GM12878 (cell line): ENCODE results near the gene ANGPTL4. TPM values are rescaled to one million over a fixed set of nuclear protein-coding genes. Genes with fewer than 3 reads are reported as not detected.

Experiments
- ATAC-seq: fragments of 200-7000 bp; cut with Tn5 transposase; 3 replicates; pipeline ENCODE4 v1.9.1; 2020; ENCODE audit warnings: mild to moderate bottlenecking, moderate library complexity
- BruUV-seq: library from RNA; stranded (reverse); fragments of 400-500 nt; replicated peaks from 2 replicates; lab custom pipeline; 2021; lab: Mats Ljungman, UMichigan
- CTCF ChIA-PET: fragments of 300-600 bp; sonication (Branson Sonifier 250); formaldehyde crosslinking; extraction: SDS; loops from one replicate; lab custom pipeline; 2021; ENCODE audit warnings: inconsistent platforms; lab: Yijun Ruan, JAX
- POLR2A ChIA-PET: fragments of 350-600 bp; formaldehyde crosslinking; extraction: SDS; loops from one replicate; lab custom pipeline; 2021; ENCODE audit warnings: inconsistent platforms; lab: Charles Lee
- RAD21 ChIA-PET: fragments of 300-600 bp; sonication (Branson Sonifier 250); formaldehyde crosslinking; loops from one replicate; lab custom pipeline; 2023; ENCODE audit warnings: antibody characterized with exemption; ENCODE audit not compliant: unreplicated experiment; lab: Charles Lee
- SMC1A ChIA-PET: fragments of 300-600 bp; sonication (Branson Sonifier 250); formaldehyde crosslinking; loops from one replicate; lab custom pipeline; 2023; ENCODE audit not compliant: unreplicated experiment, uncharacterized antibody; lab: Charles Lee
- DNase-seq: peaks from one replicate; pipeline ENCODE4 v3.0.0-alpha.2; 2011; ENCODE audit warnings: low read depth, low spot score
- FAIRE-seq: peaks from 3 replicates; lab custom pipeline; 2011; peaks lifted over from hg19 to GRCh38; lab: Jason Lieb, UNC
- H2AFZ ChIP-seq: 2 replicates; pipeline ENCODE4 v1.6.0; 2011; ENCODE audit warnings: low read depth, low read length, control low read depth; ENCODE audit not compliant: control insufficient read depth
- H3K27ac ChIP-seq: 2 replicates; pipeline ENCODE4 v1.5.1; 2011; ENCODE audit warnings: control low read depth; ENCODE audit not compliant: control insufficient read depth, insufficient read depth
- H3K27me3 ChIP-seq, 2 experiments: replicated peaks in 1 of 2; 2 replicates each; pipeline versions ENCODE4 v1.6.0 to v1.6.1; 2011; ENCODE audit warnings: low read length in 1 of 2; ENCODE audit not compliant: control insufficient read depth in 2 of 2, insufficient read depth in 2 of 2
- H3K36me3 ChIP-seq, 2 experiments: 2 replicates each; pipeline ENCODE4 v1.5.1; 2011; ENCODE audit warnings: low read length in 1 of 2; ENCODE audit not compliant: control insufficient read depth in 2 of 2, insufficient read depth in 2 of 2
- H3K4me1 ChIP-seq: 2 replicates; pipeline ENCODE4 v1.6.1; 2011; ENCODE audit warnings: mild to moderate bottlenecking, low read length, moderate library complexity, mixed read lengths; ENCODE audit not compliant: control insufficient read depth, insufficient read depth
- H3K4me2 ChIP-seq: 2 replicates; pipeline ENCODE4 v1.6.0; 2011; ENCODE audit warnings: control low read depth; ENCODE audit not compliant: control insufficient read depth, insufficient read depth
- H3K4me3 ChIP-seq: fragments of 200-600 bp; sonication (generic); 2 replicates; pipeline ENCODE4 v1.5.1; 2016
- H3K79me2 ChIP-seq: 2 replicates; pipeline ENCODE4 v1.6.0; 2011; ENCODE audit warnings: low read length; ENCODE audit not compliant: control insufficient read depth, insufficient read depth
- H3K9ac ChIP-seq: 2 replicates; pipeline ENCODE4 v1.8.0; 2011; ENCODE audit warnings: low read length, control low read depth, mixed read lengths; ENCODE audit not compliant: control insufficient read depth, insufficient read depth
- H3K9me3 ChIP-seq: replicated peaks from 3 replicates; pipeline ENCODE4 v1.5.1; 2011; ENCODE audit warnings: mild to moderate bottlenecking, low read length; ENCODE audit not compliant: control insufficient read depth, insufficient read depth
- H4K20me1 ChIP-seq: 2 replicates; pipeline ENCODE4 v1.6.0; 2011; ENCODE audit not compliant: control insufficient read depth, insufficient read depth
- CEBPZ ChIP-seq: fragments of 150-350 bp; IDR thresholded peaks from 2 replicates; pipeline ENCODE4 v1.6.1; 2016; ENCODE audit warnings: low read depth, low read length
- CUX1 ChIP-seq: IDR thresholded peaks from 2 replicates; pipeline ENCODE4 v1.6.1; 2012; ENCODE audit warnings: improper control_type of control experiment, low read depth, low read length; ENCODE audit not compliant: insufficient replicate concordance
- EP300 ChIP-seq, 2 experiments: fragments of 150-350 bp in 1 of 2; IDR thresholded peaks; 2 replicates each; pipeline ENCODE4 v1.6.1; 2011 to 2012; ENCODE audit warnings: low read depth in 2 of 2, low read length in 2 of 2, borderline replicate concordance in 1 of 2, improper control_type of control experiment in 1 of 2, inconsistent platforms in 1 of 2; ENCODE audit not compliant: control insufficient read depth in 1 of 2
- MEF2A ChIP-seq: IDR thresholded peaks from 2 replicates; pipeline ENCODE4 v1.6.1; 2011; ENCODE audit warnings: low read depth, mild to moderate bottlenecking, low read length, moderate library complexity; ENCODE audit not compliant: insufficient read depth
- MYC ChIP-seq: IDR thresholded peaks from 2 replicates; pipeline ENCODE4 v1.6.1; 2011; ENCODE audit warnings: mild to moderate bottlenecking, low read length, moderate library complexity, inconsistent platforms; ENCODE audit not compliant: insufficient read depth, insufficient replicate concordance, insufficient read length, severe bottlenecking
- RAD51 ChIP-seq: fragments of 450-650 bp; IDR thresholded peaks from 2 replicates; pipeline ENCODE4 v1.6.1; 2016; ENCODE audit warnings: moderate library complexity, mild to moderate bottlenecking, inconsistent platforms
- RELB ChIP-seq: fragments of 450-650 bp; IDR thresholded peaks from 2 replicates; pipeline ENCODE4 v1.6.1; 2017; ENCODE audit warnings: low read depth, mild to moderate bottlenecking, moderate library complexity
- ZNF217 ChIP-seq: fragments of 450-650 bp; IDR thresholded peaks from 2 replicates; pipeline ENCODE4 v1.6.1; 2017; ENCODE audit warnings: antibody characterized with exemption, mild to moderate bottlenecking
- WGBS: methylation state at CpG from one replicate; pipeline ENCODE4 v1.1.6; 2016; ENCODE audit warnings: low lambda C conversion rate; ENCODE audit not compliant: insufficient replicate concordance, insufficient coverage; ENCODE audit errors: missing lambda C conversion rate; 5-methylcytosine and 5-hydroxymethylcytosine counted together
- in situ Hi-C: fragments of 300-500 bp; cut with MboI; formaldehyde crosslinking; loops from 9 replicates; pipeline ENCODE4 v1.14.3; 2018; ENCODE audit warnings: mixed read lengths
- intact Hi-C: fragments of 100-400 bp; cut with micrococcal nuclease; formaldehyde crosslinking; loops from one replicate; pipeline ENCODE4 v1.14.2; 2022; ENCODE audit not compliant: unreplicated experiment
- polyA plus RNA-seq, 11 experiments: library from polyadenylated mRNA; depleted of rRNA in 4 of 11; unstranded in 6 of 11; stranded (reverse) in 5 of 11; fragments of >200 nt; fragmentation: Nextera tagmentation in 4 of 11; fragmentation: Illumina TruSeq in 1 of 11; extraction: Ambion mirVana in 4 of 11; extraction: Trizol in 1 of 11; gene quantifications; 1 replicate in 1 of 11; 2 replicates in 10 of 11; pipeline versions ENCODE4 v1.2.1 to v1.2.3, GENCODE V29; 2011 to 2016; ENCODE audit warnings: inconsistent platforms in 2 of 11, missing spikeins in 2 of 11, low read depth in 1 of 11
- total RNA-seq, 4 experiments: library from RNA; depleted of rRNA in 3 of 4; stranded (reverse); fragments of >200 nt in 3 of 4; fragmentation: Illumina TruSeq in 1 of 4; extraction: Trizol in 1 of 4; gene quantifications; 2 replicates each; pipeline versions ENCODE4 v1.2.1 to v1.2.3, GENCODE V29; 2013 to 2021

The ANGPTL4 gene
- total and polyA plus RNA-seq, 10 of the 15 experiments (the other 5 are each of a cell fraction or from before 2014, with no cell fraction given): 0.45 TPM; not detected in 9

GRCh38 chr19:8329996-8330395 is 34.0 kb upstream of the ANGPTL4 start:
- no peak overlapping the region for H3K4me2 ChIP-seq
- no peaks in the 10 kb centered on the region for H3K4me1 ChIP-seq
- H3K9me3 ChIP-seq: no peaks in the 10 kb centered on the region
- RAD21 ChIA-PET: no interaction called here
- TF ChIP-seq RAD51: no peak
- no peak for TF ChIP-seq CEBPZ
- no peak for TF ChIP-seq RELB
- TF ChIP-seq CUX1: no peak
- TF ChIP-seq MYC: no peak
- no peak for TF ChIP-seq MEF2A
- TF ChIP-seq EP300 (IDR thresholded peaks at IDR 0.05; ENCODE audit: borderline replicate concordance in 1 of 2, control insufficient read depth in 1 of 2, low read depth in 2 of 2, low read length in 2 of 2): no peak
- TF ChIP-seq ZNF217: no peak
- H3K4me3 ChIP-seq: no peak overlapping the region
- WGBS: 14% methylated on average over 3 of the region's 3 CpGs
- no peaks in the 10 kb centered on the region for H4K20me1 ChIP-seq
- H3K27me3 ChIP-seq: peaks cover 0 to 3% of the 10 kb centered on the region in 2 experiments; a peak in 3 of 4 replicates
- no peaks in the 10 kb centered on the region for H3K79me2 ChIP-seq
- H3K27ac ChIP-seq: no peak overlapping the region
- DNase-seq (no peak), FAIRE-seq (no peak), ATAC-seq (no peak)
- H2AFZ ChIP-seq: no peak overlapping the region
- no peaks in the 10 kb centered on the region for H3K36me3 ChIP-seq
- in situ Hi-C loops: no loop called here
- BruUV-seq: no TSS peak
- H3K9ac ChIP-seq: no peak overlapping the region
- SMC1A ChIA-PET: no interaction called here
- POLR2A ChIA-PET: no interaction called here
- intact Hi-C loops: no loop called here
- CTCF ChIA-PET: interaction anchor here (0.6 kb wide), 1 partner anchor 248 kb away, joined by 3 read pairs; no protein-coding TSS in a partner anchor
